GM12865 (cell line): Measurements from ENCODE around the gene GNB1L.
"Not testable (repeated sequence)": the region's sequence is repeated elsewhere in the genome, so short reads cannot be mapped to it uniquely, and the experiment has no call there.

Experiments
- DNase-seq: peaks from one replicate; pipeline ENCODE4 v3.0.0; 2010; ENCODE audit warnings: low read depth
- H3K4me3 ChIP-seq: 2 replicates; pipeline ENCODE4 v1.5.1; 2011; ENCODE audit warnings: mild to moderate bottlenecking, low read depth, low read length, control low read depth
- TF ChIP-seq, protein P1 (sequence below): IDR thresholded peaks from 2 replicates; pipeline ENCODE4 v1.5.1; 2011; ENCODE audit warnings: low read length, control low read depth, low read depth, inconsistent platforms; ENCODE audit not compliant: insufficient read depth; ENCODE audit errors: missing control alignments

GNB1L gene

DNA sequence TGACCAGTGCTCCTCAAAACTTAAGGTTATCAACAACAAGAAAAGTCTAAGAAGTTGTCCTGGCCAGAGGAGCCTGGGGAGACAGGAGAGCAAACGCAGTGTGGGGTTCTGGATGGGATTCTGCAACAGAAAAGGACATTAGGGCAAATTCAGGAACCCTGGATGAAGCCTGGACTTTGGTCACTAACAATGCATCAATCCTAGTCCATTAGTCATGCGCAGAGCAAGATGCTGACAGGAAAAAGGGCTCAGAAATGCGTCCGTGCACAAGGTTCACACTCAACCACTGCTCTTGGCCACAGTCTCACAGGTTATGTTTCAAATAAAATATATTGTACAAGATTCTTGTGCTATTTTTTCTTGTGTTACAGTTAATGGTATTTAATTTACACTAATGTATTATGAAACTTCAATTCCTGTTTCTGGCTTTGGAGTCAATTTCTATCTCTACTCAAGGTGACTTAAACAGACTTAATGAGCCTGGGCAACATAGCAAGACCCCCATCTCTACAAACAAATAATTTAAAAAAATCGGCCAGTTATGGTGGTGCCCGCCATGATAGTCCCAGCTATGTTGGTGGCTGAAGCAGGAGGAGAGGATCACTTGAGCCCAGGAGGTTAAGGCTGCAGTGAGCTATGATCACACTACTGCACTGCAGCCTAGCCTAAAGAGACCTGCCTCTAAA, 13.6 kb downstream of the GNB1L start:
- TF ChIP-seq, protein P1, sequence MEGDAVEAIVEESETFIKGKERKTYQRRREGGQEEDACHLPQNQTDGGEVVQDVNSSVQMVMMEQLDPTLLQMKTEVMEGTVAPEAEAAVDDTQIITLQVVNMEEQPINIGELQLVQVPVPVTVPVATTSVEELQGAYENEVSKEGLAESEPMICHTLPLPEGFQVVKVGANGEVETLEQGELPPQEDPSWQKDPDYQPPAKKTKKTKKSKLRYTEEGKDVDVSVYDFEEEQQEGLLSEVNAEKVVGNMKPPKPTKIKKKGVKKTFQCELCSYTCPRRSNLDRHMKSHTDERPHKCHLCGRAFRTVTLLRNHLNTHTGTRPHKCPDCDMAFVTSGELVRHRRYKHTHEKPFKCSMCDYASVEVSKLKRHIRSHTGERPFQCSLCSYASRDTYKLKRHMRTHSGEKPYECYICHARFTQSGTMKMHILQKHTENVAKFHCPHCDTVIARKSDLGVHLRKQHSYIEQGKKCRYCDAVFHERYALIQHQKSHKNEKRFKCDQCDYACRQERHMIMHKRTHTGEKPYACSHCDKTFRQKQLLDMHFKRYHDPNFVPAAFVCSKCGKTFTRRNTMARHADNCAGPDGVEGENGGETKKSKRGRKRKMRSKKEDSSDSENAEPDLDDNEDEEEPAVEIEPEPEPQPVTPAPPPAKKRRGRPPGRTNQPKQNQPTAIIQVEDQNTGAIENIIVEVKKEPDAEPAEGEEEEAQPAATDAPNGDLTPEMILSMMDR: no peak
- DNase-seq: no peak
- no peak overlapping the region for H3K4me3 ChIP-seq

- H3K4me3 ChIP-seq: no peak overlapping the region
- TF ChIP-seq, protein P1: no peak
- DNase-seq: no peak
These were observed 14.6 kb downstream of the GNB1L start for GRCh38 chr22:19840059-19840458.

- no peak for DNase-seq
- TF ChIP-seq, protein P1: no peak
- H3K4me3 ChIP-seq: no peak overlapping the region
These were observed 16.8 kb downstream of the GNB1L start for GRCh38 chr22:19837915-19838314.

DNA sequence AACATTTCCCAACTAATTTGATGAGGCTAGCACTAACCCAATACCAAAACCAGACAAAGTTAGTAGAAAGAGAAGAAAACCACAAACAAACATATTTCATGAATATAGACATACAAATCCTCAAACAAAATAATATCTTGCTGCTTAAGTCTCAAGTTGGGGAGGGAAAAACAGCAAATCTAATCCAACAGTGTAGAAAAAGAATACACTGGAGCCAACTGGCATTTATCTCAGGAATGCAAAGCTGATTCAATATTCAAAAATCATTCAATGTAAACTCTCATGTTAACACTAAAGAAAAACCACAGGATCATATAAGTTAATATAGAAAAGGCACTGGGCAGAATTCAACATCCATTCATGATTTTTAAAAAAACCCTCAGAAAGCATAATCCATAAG, 18.2 kb downstream of the GNB1L start:
- H3K4me3 ChIP-seq: no peak overlapping the region
- DNase-seq: no peak
- TF ChIP-seq, protein P1: no peak

- TF ChIP-seq, protein P1: no peak
- no peak overlapping the region for H3K4me3 ChIP-seq
- DNase-seq: no peak
These were observed 20.1 kb downstream of the GNB1L start for GRCh38 chr22:19834599-19834998.

GRCh38 chr22:19833327-19833726, 21.3 kb downstream of the GNB1L start:
- not testable (repeated sequence) for H3K4me3 ChIP-seq, DNase-seq

GRCh38 chr22:19832476-19833108, 22.1 kb downstream of the GNB1L start:
- H3K4me3 ChIP-seq: no peak overlapping the region
- TF ChIP-seq, protein P1: no peak
- DNase-seq: peak; percentile 38

DNA sequence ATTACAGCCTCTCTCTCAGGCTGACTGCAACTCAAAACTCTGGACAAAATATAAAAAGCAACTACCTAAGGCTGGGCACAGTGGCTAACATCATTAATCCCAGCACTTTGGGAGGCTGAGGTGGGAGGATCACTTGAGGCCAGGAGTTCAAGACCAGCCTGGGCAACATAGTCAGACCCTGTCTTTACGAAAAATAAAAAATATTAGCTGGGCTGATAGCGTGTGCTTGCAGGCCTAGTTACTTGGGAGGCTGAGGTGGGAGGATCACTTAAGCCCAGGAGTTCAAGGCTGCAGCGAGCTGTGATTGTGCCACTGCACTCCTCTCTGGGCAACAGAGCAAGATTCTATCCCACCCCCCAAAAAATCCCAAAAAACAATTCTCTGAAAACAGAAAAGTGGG, 22.7 kb downstream of the GNB1L start:
- not testable (repeated sequence) for DNase-seq, H3K4me3 ChIP-seq
